Activated B cell treated with CpG ODN at 0.5 μM for 24 hours (primary cell): ENCODE measurements around the gene RALGAPA2. TPM values are rescaled to one million over a fixed set of nuclear protein-coding genes. Genes with fewer than 3 reads are reported as not detected.

ENCODE experiments used
- ATAC-seq: fragments of 200-7000 bp; cut with Tn5 transposase; one replicate; pipeline ENCODE4 v1.10.0; 2021; ENCODE audit warnings: low read depth, mild to moderate bottlenecking, moderate library complexity
- CTCF ChIA-PET: fragments of 350-600 bp; sonication (Branson Sonifier 250); formaldehyde crosslinking; loops from one replicate; lab custom pipeline; 2021; ENCODE audit warnings: antibody characterized with exemption; lab: Charles Lee
- POLR2A ChIA-PET: fragments of 350-600 bp; sonication (Branson Sonifier 250); formaldehyde crosslinking; loops from one replicate; lab custom pipeline; 2021; ENCODE audit warnings: antibody characterized with exemption; lab: Charles Lee
- DNase-seq: peaks from one replicate; pipeline ENCODE4 v3.0.0; 2022
- H3K27ac Mint-ChIP-seq: one replicate; pipeline ENCODE4 v1.8.0; 2020; ENCODE audit warnings: mixed read lengths
- H3K27me3 Mint-ChIP-seq: one replicate; pipeline ENCODE4 v1.8.0; 2021; ENCODE audit warnings: mixed read lengths
- H3K36me3 Mint-ChIP-seq: one replicate; pipeline ENCODE4 v1.8.0; 2021; ENCODE audit warnings: low read depth, mixed read lengths
- H3K4me1 Mint-ChIP-seq: one replicate; pipeline ENCODE4 v1.8.0; 2021; ENCODE audit warnings: mixed read lengths
- H3K4me3 Mint-ChIP-seq: one replicate; pipeline ENCODE4 v1.8.0; 2020; ENCODE audit warnings: mild to moderate bottlenecking, mixed read lengths
- H3K9me3 Mint-ChIP-seq: one replicate; pipeline ENCODE4 v1.8.0; 2020; ENCODE audit warnings: mixed read lengths
- intact Hi-C: fragments of 100-400 bp; cut with micrococcal nuclease; formaldehyde crosslinking; loops from one replicate; pipeline ENCODE4 v1.15.1; 2024
- total RNA-seq: library from RNA; stranded (reverse); gene quantifications from 2 replicates; pipeline ENCODE4 v1.2.3, GENCODE V29; 2022
- TF ChIP-seq, protein P1 (sequence below): fragments of 200-600 bp; IDR thresholded peaks from one replicate; pipeline ENCODE4 v1.8.0; 2022; ENCODE audit warnings: antibody characterized with exemption, mild to moderate bottlenecking

The RALGAPA2 gene
- total RNA-seq, 1 donor from 2014 or later = 19.2 TPM

DNA sequence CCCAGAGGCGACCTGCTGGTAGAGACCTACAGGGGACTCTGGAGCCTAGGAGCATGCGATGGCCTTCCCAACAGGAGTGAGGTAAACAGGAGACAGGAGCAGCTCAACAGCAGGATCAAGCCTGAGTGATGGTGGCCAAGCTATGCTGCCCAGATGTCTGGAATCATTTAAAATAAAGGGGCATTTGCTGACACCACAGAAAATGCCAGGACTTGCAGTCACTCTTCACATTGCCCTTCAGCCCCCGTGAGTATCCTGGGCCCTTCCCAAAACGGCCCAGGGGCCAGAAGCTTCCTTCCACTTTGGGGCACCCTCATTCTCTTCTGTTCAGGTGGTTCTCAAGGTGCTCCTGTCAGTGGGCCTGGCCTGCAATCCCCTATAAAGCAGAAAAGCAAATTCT lies 321.3 kb downstream of the RALGAPA2 start:
- intact Hi-C loops = no loop called here
- Mint-ChIP-seq H3K9me3 (no peaks in the 10 kb centered on the region), H3K4me1 (no peaks in the 10 kb centered on the region), H3K4me3 (no peak overlapping the region), H3K27me3 (no peaks in the 10 kb centered on the region), H3K27ac (no peak overlapping the region), H3K36me3 (peaks cover 33% of the 10 kb centered on the region)
- TF ChIP-seq, protein P1, sequence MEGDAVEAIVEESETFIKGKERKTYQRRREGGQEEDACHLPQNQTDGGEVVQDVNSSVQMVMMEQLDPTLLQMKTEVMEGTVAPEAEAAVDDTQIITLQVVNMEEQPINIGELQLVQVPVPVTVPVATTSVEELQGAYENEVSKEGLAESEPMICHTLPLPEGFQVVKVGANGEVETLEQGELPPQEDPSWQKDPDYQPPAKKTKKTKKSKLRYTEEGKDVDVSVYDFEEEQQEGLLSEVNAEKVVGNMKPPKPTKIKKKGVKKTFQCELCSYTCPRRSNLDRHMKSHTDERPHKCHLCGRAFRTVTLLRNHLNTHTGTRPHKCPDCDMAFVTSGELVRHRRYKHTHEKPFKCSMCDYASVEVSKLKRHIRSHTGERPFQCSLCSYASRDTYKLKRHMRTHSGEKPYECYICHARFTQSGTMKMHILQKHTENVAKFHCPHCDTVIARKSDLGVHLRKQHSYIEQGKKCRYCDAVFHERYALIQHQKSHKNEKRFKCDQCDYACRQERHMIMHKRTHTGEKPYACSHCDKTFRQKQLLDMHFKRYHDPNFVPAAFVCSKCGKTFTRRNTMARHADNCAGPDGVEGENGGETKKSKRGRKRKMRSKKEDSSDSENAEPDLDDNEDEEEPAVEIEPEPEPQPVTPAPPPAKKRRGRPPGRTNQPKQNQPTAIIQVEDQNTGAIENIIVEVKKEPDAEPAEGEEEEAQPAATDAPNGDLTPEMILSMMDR = no peak
- ATAC-seq (no peak), DNase-seq (no peak)
- ChIA-PET CTCF (no interaction called here), POLR2A (no interaction called here)

DNA sequence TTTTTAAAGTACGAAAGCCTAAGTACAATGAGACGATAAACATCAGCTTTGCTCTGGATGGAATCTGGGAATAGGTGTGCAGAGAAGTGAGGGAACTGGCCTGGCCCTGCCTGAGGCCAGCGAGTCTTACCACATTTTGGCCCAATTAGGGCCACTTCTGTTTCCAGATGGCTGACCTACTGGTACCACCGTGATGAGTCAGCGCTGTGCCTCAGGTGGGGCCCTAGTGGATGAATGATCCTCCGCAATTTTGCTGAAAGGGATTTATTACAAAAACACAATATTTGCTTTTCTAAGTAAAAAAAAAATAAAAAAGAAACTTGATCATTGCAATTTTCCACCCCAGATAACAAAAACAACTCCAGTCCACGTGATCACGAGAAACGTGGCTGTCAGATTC lies 322.1 kb downstream of the RALGAPA2 start:
- Mint-ChIP-seq H3K4me1 (no peaks in the 10 kb centered on the region), H3K27me3 (no peaks in the 10 kb centered on the region), H3K9me3 (no peaks in the 10 kb centered on the region), H3K27ac (no peak overlapping the region), H3K36me3 (peaks cover 26% of the 10 kb centered on the region), H3K4me3 (no peak overlapping the region)
- intact Hi-C loops = no loop called here
- ChIA-PET CTCF (no interaction called here), POLR2A (no interaction called here)
- ATAC-seq = no peak
- no peak for DNase-seq
- TF ChIP-seq, protein P1 = no peak

DNA sequence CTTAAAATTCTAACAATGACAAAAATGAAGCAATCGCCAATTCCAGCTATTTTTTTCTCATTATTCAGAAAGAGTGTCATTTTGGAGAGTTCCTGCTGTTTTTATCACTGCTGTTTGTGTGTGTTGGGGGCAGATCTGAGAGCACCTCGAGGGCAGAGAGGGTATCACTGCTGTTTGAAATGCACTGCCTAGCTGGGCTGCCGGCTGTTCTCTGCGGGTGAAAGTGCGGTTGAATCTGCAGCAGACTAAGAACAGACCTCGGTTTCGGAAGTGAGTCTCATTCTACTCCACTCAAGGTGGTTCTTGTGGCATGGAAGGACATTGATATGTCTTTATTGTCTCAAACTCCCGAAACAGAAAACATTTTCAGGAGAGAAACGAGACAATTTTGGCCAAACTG lies 326.3 kb downstream of the RALGAPA2 start:
- intact Hi-C loops = no loop called here
- POLR2A ChIA-PET = no interaction called here

DNA sequence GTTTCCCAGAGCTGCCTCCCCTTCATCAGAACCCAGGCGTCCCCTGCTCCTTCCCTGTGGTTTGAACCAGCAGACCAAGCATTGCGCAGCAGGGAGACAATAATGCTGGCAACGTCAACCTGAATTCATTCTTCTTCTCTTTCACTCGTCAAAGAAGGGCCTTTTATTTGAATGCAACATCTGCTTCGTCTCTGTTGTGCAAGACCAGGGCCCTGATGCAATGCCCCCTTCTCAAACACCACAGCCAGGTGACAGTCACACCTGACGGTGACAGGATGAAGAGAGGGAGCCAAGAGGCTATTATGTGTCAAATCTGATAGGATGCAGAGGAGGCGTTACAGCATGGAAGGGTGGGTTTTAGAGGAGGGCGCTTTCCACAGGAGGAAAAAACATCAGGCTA lies 336.6 kb downstream of the RALGAPA2 start:
- Mint-ChIP-seq H3K27ac (no peak overlapping the region), H3K4me3 (no peak overlapping the region), H3K36me3 (no peaks in the 10 kb centered on the region), H3K9me3 (peaks cover 2% of the 10 kb centered on the region), H3K27me3 (peaks cover 49% of the 10 kb centered on the region), H3K4me1 (no peaks in the 10 kb centered on the region)
- intact Hi-C loops = no loop called here
- ATAC-seq (no peak), DNase-seq (no peak)
- CTCF ChIA-PET = no interaction called here
- TF ChIP-seq, protein P1 = no peak
- POLR2A ChIA-PET = no interaction called here

More for the DNA sequence above, 326.3 kb downstream of the RALGAPA2 start:
- DNase-seq (no peak), ATAC-seq (no peak)
- peaks cover 8% of the 10 kb centered on the region for H3K36me3 Mint-ChIP-seq
- no peaks in the 10 kb centered on the region for H3K4me1 Mint-ChIP-seq
- H3K27me3 Mint-ChIP-seq = peaks cover 19% of the 10 kb centered on the region
- TF ChIP-seq, protein P1 = no peak
- CTCF ChIA-PET = no interaction called here
- H3K4me3 Mint-ChIP-seq = no peak overlapping the region
- H3K27ac Mint-ChIP-seq = no peak overlapping the region
- H3K9me3 Mint-ChIP-seq = no peaks in the 10 kb centered on the region

DNA sequence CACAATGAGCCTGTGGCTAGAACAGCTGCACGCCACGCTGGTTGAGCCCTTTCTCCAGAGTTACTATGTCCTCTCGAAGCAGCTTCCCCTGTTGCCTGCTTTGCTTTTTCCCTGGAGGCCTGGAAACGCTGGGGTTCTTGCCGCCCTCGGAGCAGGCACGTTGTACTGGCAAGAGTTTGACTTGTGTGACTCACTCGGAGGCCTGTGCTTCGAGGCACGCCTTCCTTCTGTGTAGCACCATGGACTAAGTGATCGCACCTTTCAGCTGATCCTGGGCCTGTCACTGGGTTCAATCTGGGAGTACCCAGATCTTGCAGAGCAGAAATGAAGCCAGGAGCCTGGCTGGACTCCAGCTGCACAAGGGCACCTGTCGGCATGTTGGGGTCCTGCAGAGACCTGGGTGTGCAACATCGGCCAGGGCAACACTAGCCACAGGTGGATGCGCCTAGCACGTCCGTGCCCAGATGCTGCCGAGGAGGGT lies 339.3 kb downstream of the RALGAPA2 start:
- intact Hi-C loops = no loop called here
- no peak overlapping the region for H3K27ac Mint-ChIP-seq
- no peaks in the 10 kb centered on the region for H3K36me3 Mint-ChIP-seq
- DNase-seq = no peak
- POLR2A ChIA-PET = no interaction called here
- CTCF ChIA-PET = no interaction called here
- H3K4me3 Mint-ChIP-seq = no peak overlapping the region
- TF ChIP-seq, protein P1 = no peak
- H3K27me3 Mint-ChIP-seq = peaks cover 44% of the 10 kb centered on the region
- ATAC-seq = no peak
- peaks cover 7% of the 10 kb centered on the region for H3K4me1 Mint-ChIP-seq
- no peaks in the 10 kb centered on the region for H3K9me3 Mint-ChIP-seq
